ENCODE data around the gene ZNF850. TPM values are rescaled to one million over a fixed set of nuclear protein-coding genes. Genes with fewer than 3 reads are reported as not detected.

Gene ZNF850
- total and polyA plus RNA-seq, 10 donors, result 0.36 to 7.8 (median 3.6) TPM

DNA sequence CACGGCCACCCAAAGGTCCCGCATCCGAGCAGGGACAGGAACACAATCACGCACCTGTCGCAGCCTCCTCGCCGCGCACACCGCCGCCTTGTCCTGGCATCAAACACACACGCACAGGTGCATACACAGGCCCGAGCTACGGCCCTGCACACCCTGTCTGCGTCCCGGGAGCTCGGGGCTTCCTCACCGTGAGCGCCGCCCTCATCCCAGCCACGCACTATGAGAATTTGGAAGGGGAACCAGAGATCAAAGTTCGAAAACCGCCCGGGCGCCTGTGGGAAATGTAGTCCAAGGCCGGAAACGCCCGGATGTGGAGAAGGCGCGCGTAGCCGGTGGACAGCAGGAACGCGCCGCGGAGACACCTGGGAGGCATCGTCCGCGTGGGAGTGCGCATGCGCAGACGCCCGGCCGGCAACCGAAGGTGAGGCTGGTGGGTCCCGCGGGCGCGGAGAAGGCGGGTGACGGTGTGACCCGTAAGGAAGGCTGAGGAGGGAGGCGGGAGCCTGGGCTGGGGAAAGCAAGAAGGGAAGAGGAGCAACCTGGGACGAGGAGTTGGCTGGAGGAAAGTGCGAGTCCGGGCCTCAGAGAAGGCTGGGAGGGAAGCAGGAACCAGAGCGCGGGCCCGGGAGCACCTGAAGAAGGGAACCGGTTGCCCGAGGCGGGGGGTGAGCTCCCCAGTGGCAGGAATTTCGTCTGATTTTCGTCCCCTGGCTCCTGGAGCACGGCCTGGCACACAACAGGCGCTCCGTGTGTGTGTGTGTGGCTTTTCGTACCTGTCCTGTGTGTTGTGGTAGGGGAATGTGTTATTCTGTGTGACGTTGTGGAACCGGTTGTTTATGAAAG, 85.2 kb downstream of the ZNF850 start, which contains the start of gene ZNF567:
ZNF567 (plus strand) TSS at position 399 of the 843 bp plus-strand sequence. CDS start 7,256 bp downstream, outside the sequence.
- Histone ChIP-seq H3K36me3 (peaks cover 9 to 57% (median 32%) of the 10 kb centered on the region in 6 donors), H3K27me3 (replicated peaks in 1 of 7) (no peaks in the 10 kb centered on the region), H3K4me1 (peaks cover 9 to 31% (median 24%) of the 10 kb centered on the region in 6 donors), H3K27ac (peak within 1 kb of the TSS; percentile 10 to 87 (median 74)), H3K4me3 (peak within 1 kb of the TSS; percentile 66 to 95 (median 76)), H3K9me3 (peaks cover 0 to 56% (median 35%) of the 10 kb centered on the region in 8 donors)
- intact Hi-C loops (cut with DNase I; ENCODE audit: low total_unique reads), result loop anchor here (10.0 kb wide), 1 partner anchor 227 kb away; the partner anchor contains the start of genes ZNF568 and ZNF829
- TF ChIP-seq POLR2AphosphoS5 (IDR thresholded peaks at IDR 0.05), result peak; percentile 97
- TF ChIP-seq POLR2A (IDR thresholded peaks at IDR 0.05), result peak in 2 of 3 donors; percentile 35 to 58
- TF ChIP-seq, protein P1, sequence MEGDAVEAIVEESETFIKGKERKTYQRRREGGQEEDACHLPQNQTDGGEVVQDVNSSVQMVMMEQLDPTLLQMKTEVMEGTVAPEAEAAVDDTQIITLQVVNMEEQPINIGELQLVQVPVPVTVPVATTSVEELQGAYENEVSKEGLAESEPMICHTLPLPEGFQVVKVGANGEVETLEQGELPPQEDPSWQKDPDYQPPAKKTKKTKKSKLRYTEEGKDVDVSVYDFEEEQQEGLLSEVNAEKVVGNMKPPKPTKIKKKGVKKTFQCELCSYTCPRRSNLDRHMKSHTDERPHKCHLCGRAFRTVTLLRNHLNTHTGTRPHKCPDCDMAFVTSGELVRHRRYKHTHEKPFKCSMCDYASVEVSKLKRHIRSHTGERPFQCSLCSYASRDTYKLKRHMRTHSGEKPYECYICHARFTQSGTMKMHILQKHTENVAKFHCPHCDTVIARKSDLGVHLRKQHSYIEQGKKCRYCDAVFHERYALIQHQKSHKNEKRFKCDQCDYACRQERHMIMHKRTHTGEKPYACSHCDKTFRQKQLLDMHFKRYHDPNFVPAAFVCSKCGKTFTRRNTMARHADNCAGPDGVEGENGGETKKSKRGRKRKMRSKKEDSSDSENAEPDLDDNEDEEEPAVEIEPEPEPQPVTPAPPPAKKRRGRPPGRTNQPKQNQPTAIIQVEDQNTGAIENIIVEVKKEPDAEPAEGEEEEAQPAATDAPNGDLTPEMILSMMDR (IDR thresholded peaks at IDR 0.05 in 8 of 11, conservative IDR thresholded peaks at IDR 0.05 in 3 of 11), result peak in 2 of 11 experiments; percentile 20 to 33
- peak; percentile 98 for DNase-seq
- WGBS, 5 donors, result 0 to 1% (median 0%) methylated on average over 46 to 69 of the region's 69 CpGs

DNA sequence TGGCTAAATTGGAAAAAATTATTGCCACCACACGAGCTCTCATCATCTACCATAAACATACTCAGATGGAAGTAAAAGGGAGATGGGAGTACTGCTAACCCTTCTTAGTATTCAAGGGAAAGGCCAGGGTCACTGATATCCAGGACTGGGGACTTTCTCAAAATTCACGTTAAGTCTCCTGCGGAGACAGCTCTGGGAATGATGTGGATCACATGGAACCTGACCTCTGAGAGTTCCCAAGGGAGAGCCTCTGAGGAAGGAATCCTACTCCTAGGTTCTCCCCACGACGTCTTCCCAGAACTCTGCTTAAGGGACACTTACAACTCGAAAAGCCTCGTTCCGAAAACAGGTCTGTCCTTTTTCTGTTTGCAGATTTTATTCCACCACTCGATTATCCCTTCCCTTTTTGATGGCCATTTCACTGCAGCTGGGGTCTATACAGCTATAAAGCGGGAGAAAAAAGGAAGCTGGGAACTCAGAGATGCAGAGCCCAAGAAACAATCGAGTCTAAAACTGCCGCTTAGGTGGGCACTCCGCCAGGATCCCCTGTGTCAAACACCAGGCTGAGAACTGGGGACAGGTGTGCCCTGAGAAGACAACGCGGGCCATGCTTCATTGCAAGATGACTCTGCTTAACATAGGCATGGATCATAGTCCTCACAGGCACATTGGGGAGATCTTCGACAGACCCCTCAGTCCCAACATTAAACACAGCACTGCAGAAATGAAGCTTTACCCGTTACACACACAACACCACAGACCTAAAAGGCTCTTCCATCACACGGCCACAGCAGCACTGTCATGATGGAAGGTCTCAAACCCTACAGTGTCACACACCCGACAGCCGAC, 86.0 kb downstream of the ZNF850 start:
- 15 to 22% (median 19%) methylated on average over 17 to 20 of the region's 20 CpGs for WGBS, 5 donors
- Histone ChIP-seq H3K9me3 (peaks cover 0 to 56% (median 33%) of the 10 kb centered on the region in 8 donors), H3K27ac (peak overlapping the region; percentile 10 to 87 (median 74)), H3K36me3 (peaks cover 6 to 53% (median 23%) of the 10 kb centered on the region in 6 donors), H3K4me1 (peaks cover 9 to 31% (median 24%) of the 10 kb centered on the region in 6 donors), H3K4me3 (peak overlapping the region; percentile 66 to 95 (median 76)), H3K27me3 (replicated peaks in 1 of 7) (no peaks in the 10 kb centered on the region)
- DNase-seq, result no peak
- TF ChIP-seq POLR2AphosphoS5 (IDR thresholded peaks at IDR 0.05), result no peak
- TF ChIP-seq, protein P1 (IDR thresholded peaks at IDR 0.05 in 8 of 11, conservative IDR thresholded peaks at IDR 0.05 in 3 of 11), result no peak
- no peak for TF ChIP-seq POLR2A (IDR thresholded peaks at IDR 0.05)
- intact Hi-C loops (cut with DNase I; ENCODE audit: low total_unique reads), result loop anchor here (10.0 kb wide), 1 partner anchor 228 kb away; the partner anchor contains the start of genes ZNF568 and ZNF829

- WGBS, 5 donors, result 80 to 90% (median 85%) methylated on average over 2 of the region's 2 CpGs
- intact Hi-C loops (cut with DNase I; ENCODE audit: low total_unique reads), result loop anchor here (10.0 kb wide), 1 partner anchor 229 kb away; the partner anchor contains the start of genes ZNF568 and ZNF829
- no peak overlapping the region for H3K27ac ChIP-seq
- peaks cover 9 to 31% (median 24%) of the 10 kb centered on the region in 6 donors for H3K4me1 ChIP-seq
- no peak for TF ChIP-seq POLR2AphosphoS5 (IDR thresholded peaks at IDR 0.05)
- no peak for TF ChIP-seq POLR2A (IDR thresholded peaks at IDR 0.05)
- TF ChIP-seq, protein P1 (IDR thresholded peaks at IDR 0.05 in 8 of 11, conservative IDR thresholded peaks at IDR 0.05 in 3 of 11), result no peak
- peaks cover 0 to 56% (median 33%) of the 10 kb centered on the region in 8 donors for H3K9me3 ChIP-seq
- H3K4me3 ChIP-seq, result peak overlapping the region in 1 of 8 donors; percentile 93
- H3K27me3 ChIP-seq (replicated peaks in 1 of 7), result no peaks in the 10 kb centered on the region
- peaks cover 0 to 53% (median 19%) of the 10 kb centered on the region in 6 donors for H3K36me3 ChIP-seq
- no peak for DNase-seq
These were observed 86.8 kb downstream of the ZNF850 start for GRCh38 chr19:36685835-36686234.
